HG02970 (cell line): ENCODE measurements around the gene MYPN.
"Not testable (repeated sequence)": the region's sequence is repeated elsewhere in the genome, so short reads cannot be mapped to it uniquely, and the experiment has no call there.

ENCODE experiments used
- ATAC-seq: cut with Tn5 transposase; IDR thresholded peaks from one replicate; pipeline ENCODE4 v1.9.1; 2021; ENCODE audit warnings: mild to moderate bottlenecking, moderate library complexity, moderate number of reproducible peaks; ENCODE audit not compliant: unreplicated experiment, low FRiP score

The MYPN gene

DNA sequence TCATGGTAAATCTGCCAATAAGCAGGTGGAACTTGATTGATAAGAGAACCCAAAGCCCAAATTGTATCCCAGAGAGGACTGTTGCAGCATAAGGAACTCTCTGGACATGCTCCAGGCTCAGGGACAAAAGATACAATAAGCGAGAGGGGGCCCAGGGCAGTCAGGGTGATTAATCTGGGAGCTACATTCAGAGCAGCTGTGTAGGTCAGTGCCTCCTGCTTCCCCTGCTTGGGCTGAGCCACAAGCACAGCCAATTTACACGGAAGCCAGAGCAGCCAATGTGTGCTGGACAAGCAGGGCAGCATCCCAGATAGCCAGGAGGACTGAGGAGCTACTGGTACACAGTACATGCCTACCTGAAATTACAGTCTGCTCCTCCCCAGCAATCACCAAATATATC is 24.2 kb downstream of the MYPN start:
- no peak for ATAC-seq

DNA sequence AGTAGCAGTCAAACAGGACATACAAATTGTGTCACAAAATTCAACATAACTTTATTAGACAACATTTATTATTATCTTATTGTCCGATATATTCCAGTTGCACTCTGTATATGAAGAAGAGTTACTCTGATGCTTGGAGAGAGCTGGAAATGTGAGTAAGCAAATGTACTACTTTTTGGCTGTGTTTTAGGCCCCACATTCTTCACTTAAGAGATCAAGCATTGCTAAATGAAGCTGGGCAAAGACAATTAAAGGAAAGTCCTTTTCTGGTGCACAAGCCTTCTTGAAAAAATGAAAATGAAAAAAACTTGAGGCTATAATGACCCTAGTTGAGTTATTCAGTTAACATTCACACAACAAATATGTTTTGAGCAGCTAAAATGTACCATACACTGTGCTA is 26.1 kb downstream of the MYPN start:
- ATAC-seq: no peak

DNA sequence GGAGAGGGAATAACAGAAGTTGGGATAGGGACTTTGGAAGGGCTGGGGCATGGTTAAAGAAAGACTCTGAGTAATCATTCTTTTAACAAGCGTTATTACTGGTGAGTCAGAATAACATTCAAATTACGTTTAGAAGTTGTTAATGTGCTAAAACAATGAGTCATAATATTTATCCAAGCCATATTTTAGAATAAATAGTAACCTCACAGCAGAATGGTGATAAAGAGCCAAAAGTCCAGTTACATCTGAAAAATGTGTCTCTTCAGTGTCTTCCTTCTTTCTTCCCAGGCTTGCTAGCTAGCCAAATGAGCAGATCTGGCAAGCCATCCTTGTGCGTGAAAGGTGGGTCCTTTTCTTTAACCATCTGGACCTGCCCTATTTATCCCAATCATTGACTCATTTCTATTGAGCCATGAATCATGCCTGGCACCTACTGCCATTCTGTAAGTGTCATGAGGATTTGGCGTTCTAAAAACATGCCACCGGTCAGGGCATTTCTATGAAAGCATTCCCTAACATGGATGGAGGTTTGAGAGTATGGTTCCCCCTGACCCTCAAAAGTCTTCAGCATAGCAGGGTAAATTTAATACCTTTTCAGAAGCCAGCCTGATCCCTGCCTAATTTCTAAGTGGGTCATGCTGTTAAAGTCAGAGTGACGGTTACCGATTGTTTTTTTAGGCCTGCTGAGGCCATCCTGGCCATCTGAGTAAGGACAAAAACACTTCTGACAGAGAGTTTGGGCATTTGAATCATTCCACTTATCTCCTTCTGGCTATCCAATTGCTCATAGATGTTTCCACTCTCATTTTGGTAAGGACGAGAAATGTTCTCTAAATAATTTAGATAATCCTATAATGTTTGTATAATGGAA is 26.9 kb downstream of the MYPN start:
- no peak for ATAC-seq

DNA sequence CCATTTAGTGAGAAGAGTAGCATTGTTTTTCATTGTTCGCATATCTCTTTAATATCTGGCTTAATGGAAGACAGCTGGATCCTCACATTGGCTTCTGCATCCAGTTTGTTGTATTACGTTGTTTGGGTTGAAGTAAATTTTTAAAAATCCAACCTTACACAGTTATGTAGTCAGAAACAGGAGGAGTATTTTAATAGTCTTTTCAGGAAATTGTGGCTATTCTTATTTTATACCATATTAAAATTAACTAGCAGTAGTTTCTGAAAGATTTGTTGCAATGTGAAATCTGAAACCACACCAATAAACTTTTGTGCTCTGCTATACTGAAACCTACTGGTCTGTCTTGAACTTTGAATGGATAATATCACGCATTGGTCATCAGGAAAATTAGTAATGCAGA is 27.9 kb downstream of the MYPN start:
- no peak for ATAC-seq

DNA sequence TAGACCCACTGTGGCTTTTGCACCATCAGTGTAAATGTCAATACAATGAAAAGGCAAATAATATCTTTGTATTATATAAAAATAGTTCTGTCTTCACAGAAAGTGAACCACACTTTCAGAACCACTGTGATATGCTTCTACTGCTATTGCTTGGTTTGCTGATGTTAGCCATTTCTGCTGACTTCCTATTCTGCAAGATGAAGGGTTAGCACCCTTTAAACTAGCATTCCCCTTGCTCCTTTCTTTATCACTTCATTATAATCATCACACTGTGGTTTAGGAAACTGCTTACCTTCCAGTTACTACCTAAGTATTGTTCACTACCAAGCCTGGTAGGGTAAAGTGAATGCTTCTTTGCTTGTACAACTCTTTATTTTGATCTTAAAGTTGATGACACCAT is 29.2 kb downstream of the MYPN start:
- ATAC-seq: no peak

DNA sequence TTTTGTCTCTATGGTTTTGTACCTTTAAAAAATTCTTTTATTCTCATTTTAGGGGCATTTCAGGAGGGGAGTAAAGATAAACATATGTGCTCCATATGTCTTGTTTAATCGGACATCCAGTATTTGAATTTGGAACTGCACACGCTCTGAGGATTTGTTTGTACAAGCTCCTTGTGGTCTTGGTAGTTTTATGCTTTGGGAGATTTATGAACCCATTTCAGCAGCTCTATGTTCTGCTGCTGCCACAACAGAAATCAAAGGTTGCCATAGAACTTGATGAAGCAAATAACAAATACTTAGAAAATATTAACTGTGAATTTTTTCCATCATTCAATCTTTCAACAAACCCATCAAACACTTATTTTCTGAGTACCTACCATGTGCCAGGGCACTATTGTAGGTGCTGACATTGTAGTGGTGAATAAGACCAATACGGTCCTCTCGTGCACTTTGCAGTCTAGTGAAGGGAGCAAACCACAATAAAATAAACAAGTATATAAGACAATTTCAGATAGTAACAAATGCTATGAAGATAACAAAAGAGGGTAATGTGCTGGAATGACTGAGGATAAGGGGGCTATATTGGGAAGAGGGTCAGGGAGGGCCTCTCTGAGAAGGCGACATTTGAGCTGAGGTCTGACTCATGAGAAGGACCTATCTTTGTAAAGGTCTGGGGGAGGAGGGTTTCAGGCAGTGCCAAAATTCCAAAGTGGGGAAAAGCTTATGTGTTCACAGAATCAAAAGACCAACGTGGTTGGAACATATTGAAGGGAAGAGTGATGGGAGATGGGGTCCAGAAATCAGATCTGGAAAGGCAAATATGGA is 30.4 kb downstream of the MYPN start:
- no peak for ATAC-seq

DNA sequence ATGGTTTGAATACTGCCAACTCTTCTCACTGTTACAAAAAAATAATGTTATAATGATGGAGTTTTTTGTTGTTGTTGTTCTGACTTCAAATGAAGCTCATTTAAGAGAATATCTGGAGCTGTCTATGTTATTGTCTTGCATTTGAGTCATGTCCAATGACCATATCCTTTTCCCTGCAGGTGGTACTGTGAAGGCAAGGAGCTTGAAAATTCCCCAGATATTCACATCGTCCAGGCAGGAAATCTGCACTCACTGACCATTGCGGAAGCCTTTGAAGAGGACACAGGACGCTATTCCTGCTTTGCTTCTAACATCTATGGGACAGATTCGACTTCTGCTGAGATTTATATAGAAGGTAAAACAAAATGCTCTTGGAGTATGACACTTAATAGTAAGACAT is 33.5 kb downstream of the MYPN start:
- ATAC-seq: no peak

DNA sequence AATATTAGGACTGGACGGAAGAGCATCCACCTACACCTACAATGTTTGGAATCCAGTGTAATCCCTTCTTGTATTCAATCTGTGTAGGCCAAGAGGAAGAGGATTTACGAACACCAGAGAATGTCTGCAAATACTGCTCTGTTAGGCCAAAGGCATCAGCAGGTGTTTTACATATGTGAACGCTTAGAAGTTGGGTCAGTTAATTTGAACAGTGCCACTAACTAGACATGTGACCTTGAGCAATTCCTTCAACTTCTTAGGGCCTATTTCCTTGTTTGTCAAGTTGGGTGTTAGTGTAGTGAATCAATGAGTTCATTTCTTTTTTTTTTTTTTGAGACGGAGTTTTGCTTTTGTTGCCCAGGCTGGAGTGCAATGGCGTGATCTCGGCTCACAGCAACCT is 35.4 kb downstream of the MYPN start:
- no peak for ATAC-seq

DNA sequence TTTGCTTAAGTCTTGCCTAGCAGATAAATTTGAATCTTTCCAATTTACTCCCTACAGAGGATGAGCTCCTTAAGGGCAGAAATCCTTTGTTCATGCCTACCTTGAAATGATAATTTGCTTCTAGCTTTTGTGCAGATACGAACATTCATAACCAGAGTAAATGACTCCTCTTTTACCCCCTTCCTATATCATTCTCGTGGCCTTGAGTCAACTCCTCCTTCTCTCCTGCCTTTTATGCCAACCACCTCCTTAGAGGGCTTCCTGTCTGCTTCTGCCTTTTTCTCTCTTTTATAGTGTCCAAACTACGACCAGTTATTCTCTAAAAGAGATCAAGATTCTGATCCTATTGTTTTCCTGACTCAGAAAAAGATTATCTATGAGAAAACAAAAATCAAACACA is 36.4 kb downstream of the MYPN start:
- ATAC-seq: no peak

DNA sequence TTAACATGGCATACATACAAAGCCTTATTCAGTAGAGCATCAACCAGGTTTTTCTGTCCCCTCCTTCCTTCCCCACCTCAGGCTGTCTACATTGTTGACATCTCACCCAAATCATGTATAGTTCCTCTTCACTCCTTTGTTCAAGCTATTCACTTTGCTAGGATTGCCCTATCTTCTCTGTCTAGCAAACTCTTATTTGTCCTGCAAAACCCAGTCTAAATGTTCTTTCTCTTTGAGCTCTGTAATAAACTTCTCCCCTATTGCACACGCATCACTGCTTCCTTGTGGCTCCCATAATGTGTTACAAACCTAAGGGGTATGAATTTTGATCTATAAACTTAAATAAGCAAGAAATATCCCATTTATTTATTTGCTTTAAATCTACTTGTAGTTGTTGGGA is 36.8 kb downstream of the MYPN start:
- ATAC-seq: no peak

DNA sequence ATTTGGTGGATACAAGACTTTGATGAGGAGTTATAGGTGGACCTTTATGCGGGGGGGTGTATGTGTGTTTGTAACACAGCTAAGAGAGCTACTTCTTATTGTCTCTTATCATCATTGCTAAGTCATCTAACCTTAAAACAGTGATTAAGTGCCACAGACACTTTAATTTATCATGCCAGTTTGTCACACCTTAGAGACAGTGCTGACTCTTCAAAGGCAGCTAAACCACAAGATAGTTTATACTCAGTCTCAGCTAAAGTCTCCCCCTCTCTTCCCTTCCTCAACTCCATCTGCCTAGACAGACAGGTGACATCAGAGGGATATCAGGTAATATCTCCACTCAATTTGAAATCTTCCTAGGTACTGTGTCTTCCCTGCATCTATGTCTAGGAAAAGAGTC is 42.2 kb downstream of the MYPN start:
- no peak for ATAC-seq

DNA sequence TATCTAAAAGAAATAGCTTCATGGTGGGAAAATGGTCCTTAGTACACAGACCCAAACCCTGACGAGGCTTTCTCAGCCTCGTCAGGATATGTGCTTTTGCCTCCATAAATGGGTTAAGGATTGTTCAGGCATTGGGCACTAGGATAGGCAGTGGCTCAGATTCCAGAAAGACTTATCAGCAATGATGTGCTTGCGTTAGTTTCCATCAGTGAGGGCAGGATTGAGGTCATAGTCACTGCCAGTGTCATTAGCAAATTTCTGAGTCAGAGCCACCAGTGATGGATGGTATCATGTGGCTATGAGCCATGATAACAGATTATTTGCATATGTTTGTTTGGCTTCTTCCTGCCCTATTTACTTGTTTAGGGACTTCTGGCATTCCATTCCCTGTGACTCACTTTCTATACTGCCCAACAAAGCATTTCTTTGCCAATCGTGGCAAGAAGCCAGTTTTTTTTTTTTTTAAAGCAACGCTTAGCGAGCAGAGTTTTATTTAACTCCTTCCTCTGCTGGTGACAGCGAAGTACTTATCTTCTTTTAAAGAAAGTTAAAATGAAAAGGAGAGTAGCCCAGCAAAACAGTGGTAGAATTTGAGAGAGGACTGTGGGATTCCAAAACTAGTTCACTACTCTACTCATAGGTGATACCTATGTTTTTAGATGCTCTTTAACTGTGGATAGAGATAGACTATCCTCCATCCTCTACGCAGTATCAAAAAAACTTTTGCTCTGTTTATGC is 44.4 kb downstream of the MYPN start:
- ATAC-seq: no peak

DNA sequence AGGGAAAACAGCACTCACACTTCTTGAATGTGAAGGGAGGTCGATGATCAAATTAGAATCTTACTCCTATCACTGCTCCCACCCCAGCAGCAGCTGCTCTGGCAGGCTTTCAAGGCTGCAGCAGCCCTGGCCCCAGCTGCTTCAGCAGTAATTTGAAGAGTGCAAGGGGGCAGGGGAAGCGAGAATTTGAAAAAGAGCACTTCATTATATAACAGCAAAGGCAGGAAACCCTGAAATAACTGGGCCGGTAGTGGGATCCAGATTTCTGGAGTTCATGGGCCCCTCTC is 44.9 kb downstream of the MYPN start:
- ATAC-seq: no peak

DNA sequence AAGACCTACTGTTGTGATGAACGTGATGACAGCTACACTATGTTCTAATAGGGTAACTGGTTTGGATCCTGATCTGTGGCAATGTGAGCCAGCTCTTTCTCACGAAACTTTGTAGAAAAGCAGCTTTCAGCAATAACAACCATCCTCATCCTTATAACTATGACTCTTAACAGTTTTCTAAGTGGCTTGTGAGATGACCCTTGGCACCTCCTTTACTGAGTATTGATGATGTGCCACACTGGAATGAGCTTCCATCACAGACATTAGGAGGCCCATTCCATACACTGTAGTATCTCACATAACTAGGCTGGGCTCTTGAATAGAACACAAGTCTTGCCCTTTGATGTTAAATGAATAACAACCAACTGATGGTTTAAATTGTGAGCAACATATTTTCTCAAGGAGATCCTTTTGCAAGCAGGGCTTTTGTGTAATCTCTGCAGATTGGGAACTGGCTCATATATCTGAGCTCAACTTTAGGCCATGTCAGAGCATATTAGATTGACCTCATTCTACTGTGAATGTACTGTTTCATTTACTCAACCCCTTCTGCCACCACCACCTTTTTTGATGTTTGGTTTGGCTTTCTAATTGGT is 46.4 kb downstream of the MYPN start:
- no peak for ATAC-seq

DNA sequence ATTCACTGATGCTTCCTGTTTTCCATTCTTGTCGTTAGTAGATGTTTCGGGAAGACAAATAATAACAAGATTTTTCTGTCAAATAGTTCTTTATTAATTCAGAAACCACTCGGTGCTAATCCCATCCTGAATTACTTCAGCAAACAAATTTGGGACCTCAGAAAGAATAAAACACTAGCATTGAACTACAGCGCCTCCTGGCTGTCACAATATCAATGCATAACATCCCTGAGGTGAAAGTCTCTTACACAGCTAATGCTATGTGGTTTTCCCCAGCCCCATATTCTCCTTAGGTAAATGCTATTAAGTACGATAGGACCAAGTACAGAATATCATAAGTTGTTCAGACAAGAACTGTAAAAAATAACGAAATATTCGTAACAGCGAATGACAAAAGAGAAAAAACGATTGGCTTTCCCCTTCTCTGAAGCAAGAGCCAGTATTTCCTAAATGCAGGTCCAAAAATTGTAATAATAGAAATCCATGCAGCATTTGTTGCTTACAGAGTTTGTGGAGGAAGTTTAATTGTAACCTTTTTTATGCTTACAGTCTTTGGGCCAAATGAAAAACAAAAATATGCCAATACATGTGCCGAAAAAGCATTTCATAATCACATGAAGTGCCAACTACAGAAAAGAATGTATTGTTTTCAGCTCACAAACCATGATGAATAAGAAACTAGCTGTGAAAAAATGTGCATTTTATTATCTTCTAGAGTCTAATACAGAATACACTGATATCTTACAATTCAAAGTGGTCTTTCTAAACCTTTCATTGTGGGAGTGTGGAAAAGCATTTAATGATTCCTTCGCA is 47.3 kb downstream of the MYPN start:
- ATAC-seq: no peak

DNA sequence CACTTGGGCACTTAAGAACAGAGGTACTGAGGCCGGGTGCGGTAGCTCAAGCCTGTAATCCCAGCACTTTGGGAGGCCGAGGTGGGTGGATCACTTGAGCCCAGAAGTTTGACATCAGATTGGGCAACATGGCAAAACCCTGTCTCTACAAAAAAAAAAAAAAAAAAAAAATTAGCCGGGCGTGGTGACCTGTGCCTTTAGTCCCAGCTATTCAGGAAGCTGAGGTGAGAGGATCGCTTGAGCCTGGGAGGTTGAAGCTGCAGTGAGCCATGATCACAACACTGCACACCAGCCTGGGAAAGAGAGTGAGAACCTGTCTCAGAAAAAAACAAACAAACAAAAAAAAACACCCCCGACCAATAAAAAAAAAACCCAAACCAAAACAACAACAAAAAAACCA is 48.2 kb downstream of the MYPN start:
- ATAC-seq: not testable (repeated sequence)

DNA sequence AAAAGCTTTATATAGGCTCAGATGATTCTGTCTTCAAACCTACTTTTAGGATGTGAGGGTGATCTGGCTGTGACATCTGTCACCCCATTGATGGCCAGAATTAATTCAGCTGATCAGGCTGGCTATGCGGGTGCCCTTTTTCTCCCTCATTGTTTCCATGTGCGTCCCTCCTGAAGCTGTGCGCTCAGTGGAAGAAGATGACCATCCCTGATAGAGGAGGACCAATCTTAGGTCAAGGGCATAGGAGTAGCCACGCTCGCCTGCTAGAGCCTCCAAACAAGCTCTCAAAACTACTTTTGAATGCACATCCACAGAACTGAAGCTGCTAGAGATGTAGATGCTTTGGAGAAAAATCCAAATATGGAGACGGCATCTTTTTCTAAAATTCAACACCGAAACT is 48.7 kb downstream of the MYPN start:
- no peak for ATAC-seq

DNA sequence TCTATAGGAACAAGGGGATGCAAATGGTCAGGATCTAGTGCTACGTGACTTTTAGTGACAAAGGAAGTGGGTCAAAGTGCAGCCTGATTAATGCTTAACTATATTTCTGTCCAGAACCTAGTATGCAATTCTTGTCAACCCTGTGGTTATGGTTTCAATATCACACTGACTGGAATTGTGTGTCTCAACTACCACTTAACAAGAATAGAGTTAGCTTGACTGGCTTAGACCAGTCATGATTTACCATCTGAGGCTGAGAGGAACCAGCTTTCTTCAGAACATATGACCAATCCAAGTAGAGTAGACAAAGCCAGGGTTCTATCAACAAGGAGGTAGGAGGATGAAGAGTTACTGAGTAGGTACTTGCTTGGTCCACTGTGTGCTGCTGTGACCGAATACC is 54.4 kb downstream of the MYPN start:
- peak; percentile 92 for ATAC-seq

DNA sequence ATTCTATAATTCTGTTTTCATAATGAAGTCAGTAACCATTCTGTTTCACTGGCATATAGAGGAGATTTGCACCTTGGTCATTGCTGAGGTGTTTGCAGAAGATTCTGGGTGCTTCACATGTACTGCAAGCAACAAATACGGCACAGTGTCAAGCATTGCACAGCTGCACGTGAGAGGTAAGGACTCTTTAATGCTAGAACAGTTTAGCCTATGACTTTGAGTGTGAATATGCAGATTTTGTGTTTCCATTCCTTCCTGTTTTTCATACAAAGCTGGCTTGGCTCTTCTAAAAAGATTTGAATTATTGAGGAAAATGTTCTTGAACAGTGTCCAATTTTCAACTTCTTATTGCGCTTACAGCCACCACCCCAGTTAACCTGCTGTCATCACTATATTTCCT is 56.4 kb downstream of the MYPN start:
- ATAC-seq: no peak
